Effector memory CD4-positive, alpha-beta T cell (primary cell): ENCODE data around the gene HLF.

ENCODE experiments used
- DNase-seq, 3 donors: peaks; one replicate each; pipeline ENCODE4 v3.0.0-alpha.2; 2020
- H3K27ac ChIP-seq: 2 replicates; pipeline ENCODE4 v1.7.0; 2013; ENCODE audit warnings: mild to moderate bottlenecking, low read length, moderate library complexity; ENCODE audit not compliant: insufficient read depth, poor library complexity, severe bottlenecking
- H3K27me3 ChIP-seq: replicated peaks from 2 replicates; pipeline ENCODE4 v1.7.0; 2013; ENCODE audit warnings: mild to moderate bottlenecking, low read length; ENCODE audit not compliant: insufficient read depth, control insufficient read depth, poor library complexity, severe bottlenecking
- H3K36me3 ChIP-seq: 2 replicates; pipeline ENCODE4 v1.7.0; 2013; ENCODE audit warnings: mild to moderate bottlenecking, low read length, moderate library complexity; ENCODE audit not compliant: control insufficient read depth, insufficient read depth
- H3K4me1 ChIP-seq: 2 replicates; pipeline ENCODE4 v1.7.0; 2013; ENCODE audit warnings: low read length, mild to moderate bottlenecking; ENCODE audit not compliant: control insufficient read depth, insufficient read depth, poor library complexity, severe bottlenecking
- H3K4me3 ChIP-seq: 2 replicates; pipeline ENCODE4 v1.7.0; 2013; ENCODE audit warnings: low read length, low read depth, mild to moderate bottlenecking; ENCODE audit not compliant: insufficient read depth, poor library complexity, severe bottlenecking
- H3K9me3 ChIP-seq: 2 replicates; pipeline ENCODE4 v1.7.0; 2013; ENCODE audit warnings: mild to moderate bottlenecking, low read length, moderate library complexity; ENCODE audit not compliant: control insufficient read depth

HLF gene

GRCh38 chr17:55308613-55309391, 44.0 kb downstream of the HLF start:
- H3K9me3 ChIP-seq = no peaks in the 10 kb centered on the region
- H3K4me1 ChIP-seq = no peaks in the 10 kb centered on the region
- no peaks in the 10 kb centered on the region for H3K36me3 ChIP-seq
- H3K4me3 ChIP-seq = no peak overlapping the region
- no peaks in the 10 kb centered on the region for H3K27me3 ChIP-seq
- DNase-seq = no peak
- H3K27ac ChIP-seq = no peak overlapping the region

GRCh38 chr17:55311767-55312375, 47.1 kb downstream of the HLF start:
- H3K36me3 ChIP-seq = no peaks in the 10 kb centered on the region
- H3K27ac ChIP-seq = no peak overlapping the region
- no peaks in the 10 kb centered on the region for H3K4me1 ChIP-seq
- no peaks in the 10 kb centered on the region for H3K27me3 ChIP-seq
- H3K4me3 ChIP-seq = no peak overlapping the region
- no peak for DNase-seq
- H3K9me3 ChIP-seq = no peaks in the 10 kb centered on the region

DNA sequence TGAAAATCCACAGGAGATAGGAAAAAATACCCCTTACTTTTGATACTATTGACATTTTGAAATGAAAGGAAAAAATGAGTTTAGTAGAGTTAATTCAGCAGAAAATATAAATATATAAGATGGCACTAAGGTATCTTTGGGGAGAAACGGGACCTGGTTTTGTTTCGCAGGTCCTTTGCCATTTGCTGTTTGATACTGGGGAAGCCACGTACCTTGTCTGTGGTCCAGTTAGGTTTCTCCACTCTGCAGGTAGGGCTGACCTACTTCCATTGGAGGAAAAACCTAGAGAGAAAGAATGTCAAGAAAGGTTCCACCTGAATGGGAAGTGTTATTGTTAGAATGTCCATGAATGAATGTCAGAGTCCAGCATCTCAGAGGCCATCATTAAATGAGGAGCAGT, 48.1 kb downstream of the HLF start:
- no peaks in the 10 kb centered on the region for H3K27me3 ChIP-seq
- H3K4me1 ChIP-seq = no peaks in the 10 kb centered on the region
- no peak overlapping the region for H3K4me3 ChIP-seq
- DNase-seq = no peak
- H3K9me3 ChIP-seq = no peaks in the 10 kb centered on the region
- H3K27ac ChIP-seq = no peak overlapping the region
- H3K36me3 ChIP-seq = no peaks in the 10 kb centered on the region

- H3K4me1 ChIP-seq = no peaks in the 10 kb centered on the region
- H3K4me3 ChIP-seq = no peak overlapping the region
- no peaks in the 10 kb centered on the region for H3K36me3 ChIP-seq
- no peaks in the 10 kb centered on the region for H3K27me3 ChIP-seq
- no peaks in the 10 kb centered on the region for H3K9me3 ChIP-seq
- no peak overlapping the region for H3K27ac ChIP-seq
- no peak for DNase-seq
These were observed 49.5 kb downstream of the HLF start for GRCh38 chr17:55314061-55314783.

- H3K36me3 ChIP-seq = peaks cover 3% of the 10 kb centered on the region
- DNase-seq = no peak
- H3K4me1 ChIP-seq = no peaks in the 10 kb centered on the region
- H3K4me3 ChIP-seq = no peak overlapping the region
- no peak overlapping the region for H3K27ac ChIP-seq
- no peaks in the 10 kb centered on the region for H3K9me3 ChIP-seq
- H3K27me3 ChIP-seq = no peaks in the 10 kb centered on the region
These were observed 50.2 kb downstream of the HLF start for GRCh38 chr17:55314784-55315491.

GRCh38 chr17:55316499-55316898, 51.7 kb downstream of the HLF start:
- no peaks in the 10 kb centered on the region for H3K4me1 ChIP-seq
- H3K36me3 ChIP-seq = peaks cover 3% of the 10 kb centered on the region
- no peak overlapping the region for H3K4me3 ChIP-seq
- no peaks in the 10 kb centered on the region for H3K27me3 ChIP-seq
- DNase-seq = no peak
- no peak overlapping the region for H3K27ac ChIP-seq
- H3K9me3 ChIP-seq = no peaks in the 10 kb centered on the region

DNA sequence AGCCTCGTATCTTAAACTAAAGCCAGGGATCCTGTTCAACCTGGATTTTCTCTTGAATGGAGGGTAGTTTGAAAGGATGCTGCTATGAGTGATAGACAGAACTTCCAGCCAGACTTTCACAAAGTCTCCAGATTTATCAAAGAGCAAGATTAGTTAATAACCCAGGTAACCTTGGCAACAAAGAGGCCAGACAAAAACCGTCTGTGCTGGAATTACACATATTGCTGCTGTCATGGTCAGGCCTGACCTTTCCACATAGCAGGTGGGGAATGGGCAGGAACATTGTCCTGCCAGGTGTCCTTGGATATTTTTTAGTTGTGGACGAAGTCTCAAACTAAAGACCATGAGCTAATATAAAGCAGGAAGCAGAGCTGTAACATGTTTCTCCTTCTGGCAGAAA, 52.5 kb downstream of the HLF start:
- no peak overlapping the region for H3K27ac ChIP-seq
- H3K27me3 ChIP-seq = no peaks in the 10 kb centered on the region
- H3K9me3 ChIP-seq = no peaks in the 10 kb centered on the region
- peaks cover 3% of the 10 kb centered on the region for H3K36me3 ChIP-seq
- H3K4me3 ChIP-seq = no peak overlapping the region
- H3K4me1 ChIP-seq = no peaks in the 10 kb centered on the region
- DNase-seq = no peak

- no peak for DNase-seq
- Histone ChIP-seq H3K27me3 (no peaks in the 10 kb centered on the region), H3K4me1 (no peaks in the 10 kb centered on the region), H3K36me3 (peaks cover 3% of the 10 kb centered on the region), H3K4me3 (no peak overlapping the region), H3K27ac (no peak overlapping the region), H3K9me3 (no peaks in the 10 kb centered on the region)
These were observed 53.3 kb downstream of the HLF start for GRCh38 chr17:55318081-55318480.

DNA sequence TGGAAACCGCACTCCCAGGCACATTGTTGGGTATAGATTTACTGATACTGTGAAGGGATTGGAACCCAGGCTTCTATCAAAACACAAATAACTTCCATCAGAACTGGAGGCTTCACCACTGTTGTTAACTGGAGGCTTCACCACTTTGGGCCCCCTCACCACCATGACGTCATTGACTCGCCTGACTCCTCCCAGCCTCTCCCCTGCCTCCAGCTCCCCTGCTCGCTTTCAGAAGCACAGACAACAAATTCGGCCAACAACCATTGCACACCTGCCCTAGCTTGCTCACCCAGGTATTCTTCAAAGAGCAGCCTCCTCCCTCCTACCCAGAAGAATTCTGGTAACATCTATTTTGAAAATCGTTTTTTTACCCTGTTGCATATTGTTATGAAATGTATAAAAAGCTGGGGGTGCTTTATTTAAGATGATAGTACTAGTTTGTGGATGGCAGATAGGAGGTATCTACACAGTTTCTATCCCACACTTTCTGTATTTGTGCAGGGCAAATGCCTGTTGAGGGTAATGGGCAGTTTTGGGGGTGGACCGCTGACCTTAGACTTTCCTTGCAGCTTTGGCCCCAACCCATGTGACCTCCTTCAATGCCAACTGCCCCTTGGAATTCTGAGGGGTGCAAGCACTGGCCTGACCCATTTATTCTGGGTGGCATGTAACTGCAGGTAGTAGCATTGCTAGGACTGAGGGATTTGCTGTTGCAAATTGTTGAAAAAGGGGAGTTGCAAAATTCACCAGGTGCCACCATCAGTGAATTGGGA, 54.1 kb downstream of the HLF start:
- H3K4me1 ChIP-seq = no peaks in the 10 kb centered on the region

More for the DNA sequence above, 54.1 kb downstream of the HLF start:
- Histone ChIP-seq H3K9me3 (no peaks in the 10 kb centered on the region), H3K27ac (no peak overlapping the region), H3K36me3 (peaks cover 3% of the 10 kb centered on the region), H3K4me3 (no peak overlapping the region), H3K27me3 (no peaks in the 10 kb centered on the region)
- DNase-seq = no peak
